Measurements from ENCODE around the gene NMT1. TPM values are rescaled to one million over a fixed set of nuclear protein-coding genes. Genes with fewer than 3 reads are reported as not detected.
A peak's percentile ranks its signal among the peaks of the same experiment; 100 is the strongest.

The NMT1 gene
- total RNA-seq, 2 donors from 2014 or later: 122 to 136 TPM

- no peak overlapping the region for H3K27ac ChIP-seq (ENCODE audit: low read depth, low read length)
- no peaks in the 10 kb centered on the region for H3K27me3 ChIP-seq (ENCODE audit: control insufficient read depth, insufficient read depth, low read length, poor library complexity, severe bottlenecking)
- peaks cover 75% of the 10 kb centered on the region for H3K36me3 ChIP-seq (ENCODE audit: control insufficient read depth, insufficient read depth, low read length)
- Mint-ChIP-seq H3K9me3 (no peaks in the 10 kb centered on the region), H3K4me3 (no peak overlapping the region), H3K4me1 (peaks cover 7% of the 10 kb centered on the region), H3K36me3 (ENCODE audit: low read depth) (peaks cover 73% of the 10 kb centered on the region), H3K27ac (peak overlapping the region; percentile 8), H3K27me3 (ENCODE audit: insufficient read depth) (no peaks in the 10 kb centered on the region)
- 91 to 97% methylated on average over 11 of the region's 11 CpGs for WGBS, 2 experiments (ENCODE audit: insufficient coverage in 1 of 2, insufficient read length in 1 of 2)
- DNase-seq: no peak
- no peaks in the 10 kb centered on the region for H3K9me3 ChIP-seq (ENCODE audit: control insufficient read depth, low read length)
- H3K4me3 ChIP-seq (ENCODE audit: low read length): no peak overlapping the region
- H3K9ac ChIP-seq (ENCODE audit: extremely low read depth, low read length, poor library complexity, severe bottlenecking): no peak overlapping the region
- TF ChIP-seq CTCF (conservative IDR thresholded peaks at IDR 0.05): no peak
- no peaks in the 10 kb centered on the region for H3K4me1 ChIP-seq (ENCODE audit: control insufficient read depth, insufficient read depth, low read length)
Measured at GRCh38 chr17:45091778-45092425, 30.8 kb downstream of the NMT1 start.

- no peak for TF ChIP-seq CTCF (conservative IDR thresholded peaks at IDR 0.05)
- WGBS, 2 experiments (ENCODE audit: insufficient coverage in 1 of 2, insufficient read length in 1 of 2): 92 to 96% methylated on average over 4 to 6 of the region's 6 CpGs
- Histone ChIP-seq H3K36me3 (ENCODE audit: control insufficient read depth, insufficient read depth, low read length) (peaks cover 75% of the 10 kb centered on the region), H3K4me3 (ENCODE audit: low read length) (no peak overlapping the region), H3K27me3 (ENCODE audit: control insufficient read depth, insufficient read depth, low read length, poor library complexity, severe bottlenecking) (no peaks in the 10 kb centered on the region), H3K27ac (ENCODE audit: low read depth, low read length) (no peak overlapping the region), H3K9me3 (ENCODE audit: control insufficient read depth, low read length) (no peaks in the 10 kb centered on the region), H3K4me1 (ENCODE audit: control insufficient read depth, insufficient read depth, low read length) (no peaks in the 10 kb centered on the region), H3K9ac (ENCODE audit: extremely low read depth, low read length, poor library complexity, severe bottlenecking) (no peak overlapping the region)
- Mint-ChIP-seq H3K36me3 (ENCODE audit: low read depth) (peaks cover 72% of the 10 kb centered on the region), H3K9me3 (no peaks in the 10 kb centered on the region), H3K27ac (no peak overlapping the region), H3K4me3 (no peak overlapping the region), H3K27me3 (ENCODE audit: insufficient read depth) (no peaks in the 10 kb centered on the region), H3K4me1 (peaks cover 7% of the 10 kb centered on the region)
- no peak for DNase-seq
Measured at GRCh38 chr17:45092911-45093430, 31.9 kb downstream of the NMT1 start.

GRCh38 chr17:45093444-45094110, 32.5 kb downstream of the NMT1 start:
- WGBS, 2 experiments (ENCODE audit: insufficient coverage in 1 of 2, insufficient read length in 1 of 2): 90 to 96% methylated on average over 11 to 13 of the region's 13 CpGs
- Mint-ChIP-seq H3K36me3 (ENCODE audit: low read depth) (peaks cover 73% of the 10 kb centered on the region), H3K9me3 (no peaks in the 10 kb centered on the region), H3K4me3 (no peak overlapping the region), H3K27ac (no peak overlapping the region), H3K4me1 (peaks cover 7% of the 10 kb centered on the region), H3K27me3 (ENCODE audit: insufficient read depth) (no peaks in the 10 kb centered on the region)
- Histone ChIP-seq H3K27me3 (ENCODE audit: control insufficient read depth, insufficient read depth, low read length, poor library complexity, severe bottlenecking) (no peaks in the 10 kb centered on the region), H3K9me3 (ENCODE audit: control insufficient read depth, low read length) (no peaks in the 10 kb centered on the region), H3K36me3 (ENCODE audit: control insufficient read depth, insufficient read depth, low read length) (peaks cover 75% of the 10 kb centered on the region), H3K27ac (ENCODE audit: low read depth, low read length) (no peak overlapping the region), H3K4me3 (ENCODE audit: low read length) (no peak overlapping the region), H3K9ac (ENCODE audit: extremely low read depth, low read length, poor library complexity, severe bottlenecking) (no peak overlapping the region), H3K4me1 (ENCODE audit: control insufficient read depth, insufficient read depth, low read length) (no peaks in the 10 kb centered on the region)
- TF ChIP-seq CTCF (conservative IDR thresholded peaks at IDR 0.05): no peak
- DNase-seq: no peak
